Spinal cord (tissue), 10 donors: Measurements from ENCODE around the gene COPB2. TPM values are rescaled to one million over a fixed set of nuclear protein-coding genes. Genes with fewer than 3 reads are reported as not detected.

Source experiments
- DNase-seq, 6 donors: peaks; one replicate each; pipeline versions ENCODE4 v3.0.0 to v3.0.0-alpha.2; 2013 to 2015; ENCODE audit warnings: low spot score in 6 of 6, low read depth in 4 of 6
- H3K27ac ChIP-seq: one replicate; pipeline ENCODE4 v1.5.1; 2013; ENCODE audit warnings: low read depth, low read length, control low read depth
- H3K27me3 ChIP-seq: one replicate; pipeline ENCODE4 v1.6.1; 2013; ENCODE audit warnings: low read length; ENCODE audit not compliant: control insufficient read depth, insufficient read depth
- H3K36me3 ChIP-seq: one replicate; pipeline ENCODE4 v1.6.1; 2013; ENCODE audit warnings: low read length; ENCODE audit not compliant: control insufficient read depth, insufficient read depth
- H3K4me1 ChIP-seq: one replicate; pipeline ENCODE4 v1.6.1; 2013; ENCODE audit warnings: low read length; ENCODE audit not compliant: control insufficient read depth, insufficient read depth
- H3K4me3 ChIP-seq: one replicate; pipeline ENCODE4 v1.5.1; 2013; ENCODE audit warnings: low read depth, low read length, control low read depth
- H3K9me3 ChIP-seq: one replicate; pipeline ENCODE4 v1.6.1; 2013; ENCODE audit warnings: low read length; ENCODE audit not compliant: control insufficient read depth, insufficient read depth
- WGBS: methylation state at CpG from one replicate; pipeline ENCODE4 v1.1.5; 2013; ENCODE audit warnings: missing lambda C conversion rate; ENCODE audit not compliant: insufficient coverage; 5-methylcytosine and 5-hydroxymethylcytosine counted together
- polyA plus RNA-seq, 2 donors: library from polyadenylated mRNA; unstranded; fragments of 120-200 nt; gene quantifications; one replicate each; pipeline ENCODE4 v1.2.1, GENCODE V29; 2013; ENCODE audit not compliant: insufficient read length in 2 of 2
- total RNA-seq, 2 donors: library from RNA; depleted of rRNA in 1 of 2; stranded (reverse); fragments of 120-200 nt in 1 of 2; fragments of >200 nt in 1 of 2; gene quantifications; one replicate each; pipeline versions ENCODE4 v1.2.3 to v1.2.4, GENCODE V29; 2013 to 2014
- donor health status: healthy.

Gene COPB2
- total and polyA plus RNA-seq, 4 donors: 96.9 to 146 (median 131) TPM

DNA sequence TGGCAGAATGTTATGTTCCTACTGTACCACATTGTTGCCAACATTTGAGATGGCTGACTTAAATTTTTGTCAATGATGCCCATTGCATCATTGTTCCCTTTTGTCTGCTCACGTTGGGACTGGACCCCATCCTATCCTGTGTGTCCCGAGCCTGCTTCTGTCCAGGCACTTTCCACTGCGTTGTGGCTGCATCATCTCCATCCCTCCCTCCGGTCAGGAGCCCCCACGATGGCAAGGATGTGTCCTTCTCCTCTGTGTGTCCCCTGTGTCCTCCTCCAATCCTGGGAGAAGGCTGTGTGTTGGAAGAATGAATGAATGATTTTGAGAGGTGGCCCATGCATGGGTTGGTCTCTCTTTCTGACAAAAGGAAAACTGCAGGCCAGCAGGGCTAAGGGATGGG, 65.0 kb downstream of the COPB2 start:
- H3K27me3 ChIP-seq: no peaks in the 10 kb centered on the region
- no peak for DNase-seq
- no peaks in the 10 kb centered on the region for H3K36me3 ChIP-seq
- H3K4me1 ChIP-seq: peaks cover 11% of the 10 kb centered on the region
- WGBS: 67% methylated on average over 5 of the region's 5 CpGs
- no peaks in the 10 kb centered on the region for H3K9me3 ChIP-seq
- no peak overlapping the region for H3K4me3 ChIP-seq
- H3K27ac ChIP-seq: no peak overlapping the region

- H3K27ac ChIP-seq: no peak overlapping the region
- H3K4me1 ChIP-seq: peaks cover 6% of the 10 kb centered on the region
- no peak overlapping the region for H3K4me3 ChIP-seq
- no peaks in the 10 kb centered on the region for H3K27me3 ChIP-seq
- H3K9me3 ChIP-seq: no peaks in the 10 kb centered on the region
- DNase-seq: no peak
- 84% methylated on average over 5 of the region's 7 CpGs for WGBS
- no peaks in the 10 kb centered on the region for H3K36me3 ChIP-seq
Measured at GRCh38 chr3:139323146-139323545, 66.3 kb downstream of the COPB2 start.

DNA sequence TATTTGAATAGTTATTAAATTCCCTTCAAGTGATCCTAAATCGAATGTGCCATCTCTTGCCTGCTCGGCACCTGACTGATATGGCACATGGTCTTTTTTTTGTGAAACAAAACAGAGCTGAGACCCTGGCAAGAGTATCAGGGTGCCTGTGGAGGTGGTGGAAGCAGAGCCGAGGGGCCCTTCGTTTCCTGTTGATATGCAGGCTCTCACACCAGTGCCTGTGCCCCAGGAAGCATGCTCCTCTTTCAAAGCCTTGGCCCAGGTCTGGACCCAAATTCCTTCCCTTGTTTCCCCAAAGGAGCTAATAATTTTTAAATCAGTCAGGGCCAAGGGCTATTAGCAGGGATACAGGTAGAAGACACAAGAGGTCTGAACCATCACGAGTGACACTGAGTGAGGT, 67.1 kb downstream of the COPB2 start:
- Histone ChIP-seq H3K36me3 (no peaks in the 10 kb centered on the region), H3K27me3 (no peaks in the 10 kb centered on the region), H3K4me1 (peaks cover 6% of the 10 kb centered on the region), H3K27ac (no peak overlapping the region), H3K9me3 (no peaks in the 10 kb centered on the region), H3K4me3 (no peak overlapping the region)
- 80% methylated on average over 4 of the region's 5 CpGs for WGBS
- DNase-seq: no peak

DNA sequence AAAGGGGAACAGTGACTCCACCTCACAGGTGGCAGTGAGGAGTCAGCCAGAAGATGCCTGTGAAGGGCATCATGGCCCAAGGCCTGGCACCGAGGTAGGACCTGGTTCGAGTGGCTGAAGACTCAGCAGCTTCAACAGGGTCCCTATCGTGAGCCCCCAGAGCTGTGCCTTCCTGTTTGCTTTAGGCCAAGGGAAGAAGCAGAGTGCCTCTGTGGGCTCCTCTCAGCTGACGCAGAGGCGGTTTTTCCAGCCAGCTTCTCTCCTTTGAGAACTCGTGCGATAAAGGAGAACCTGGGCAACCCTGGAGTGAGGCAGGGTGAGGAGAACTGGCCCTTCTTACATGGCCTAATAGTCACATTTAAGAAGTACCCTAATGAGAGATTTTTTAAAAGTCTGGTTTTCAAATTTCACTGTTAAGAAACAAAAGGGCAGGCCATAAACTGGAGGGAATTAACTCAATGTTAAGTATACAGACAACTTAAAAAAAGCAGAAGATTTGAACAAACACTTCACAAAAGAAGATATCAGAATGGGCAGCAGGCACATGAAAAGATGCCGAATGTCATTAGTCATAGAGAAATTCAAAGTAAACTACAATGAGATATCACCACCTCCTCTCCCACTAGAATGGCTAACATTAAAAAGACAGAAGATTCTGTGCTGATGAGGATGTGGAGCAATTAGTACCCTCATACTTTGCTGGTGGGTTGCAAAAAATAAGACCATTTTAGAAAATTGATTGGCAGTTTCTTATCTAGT, 68.7 kb downstream of the COPB2 start:
- Histone ChIP-seq H3K36me3 (no peaks in the 10 kb centered on the region), H3K27ac (no peak overlapping the region), H3K9me3 (no peaks in the 10 kb centered on the region), H3K4me1 (peaks cover 4% of the 10 kb centered on the region), H3K4me3 (no peak overlapping the region), H3K27me3 (no peaks in the 10 kb centered on the region)
- WGBS: 81% methylated on average over 3 of the region's 8 CpGs
- DNase-seq: no peak

DNA sequence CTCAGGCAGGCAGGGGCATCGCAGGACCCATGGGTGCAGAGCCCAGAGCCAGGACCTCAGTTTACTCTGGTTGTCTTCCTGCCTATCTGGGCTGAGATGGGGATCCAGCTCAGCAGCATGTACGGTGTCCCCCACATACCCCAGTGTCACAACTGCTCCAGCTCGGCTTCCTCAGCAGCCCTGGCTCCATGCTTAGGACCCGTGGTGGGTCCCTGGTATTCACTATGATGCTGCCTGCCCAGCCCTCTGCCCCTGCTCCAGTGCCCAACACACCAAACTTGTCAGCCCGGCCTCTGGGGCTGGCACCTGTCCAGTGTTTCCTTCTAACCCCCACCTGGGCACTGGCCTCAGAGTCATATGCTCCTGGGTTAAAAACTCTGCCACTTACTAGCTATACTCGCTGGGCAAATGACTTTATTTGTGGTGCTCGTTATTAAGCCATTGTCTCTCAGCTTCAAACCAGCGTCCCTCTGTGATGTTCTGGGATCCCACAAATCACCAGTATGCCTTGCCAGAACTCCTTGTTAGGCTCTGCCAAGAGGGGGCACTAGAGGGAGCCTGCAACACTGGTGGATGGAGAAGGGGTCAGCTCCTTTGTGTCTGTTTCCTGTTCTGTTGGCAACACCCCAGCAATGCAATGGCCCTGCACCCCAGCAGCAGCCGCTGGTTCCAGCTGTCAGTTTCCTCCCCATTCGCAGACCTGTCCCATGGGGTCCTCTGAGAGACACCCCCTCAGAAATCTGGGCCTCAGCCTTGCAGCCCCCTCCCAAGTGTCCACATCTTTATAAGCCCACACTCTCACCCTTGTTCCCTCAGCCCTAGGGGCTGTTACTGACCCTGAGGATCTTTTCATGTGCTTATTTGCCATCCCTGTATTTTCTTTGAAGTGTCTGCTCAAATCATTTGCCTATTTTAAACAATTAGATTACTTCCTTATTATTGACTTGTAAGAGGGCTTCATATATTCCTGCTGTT, 69.7 kb downstream of the COPB2 start:
- DNase-seq: peak in 2 of 6 donors; percentile 12 to 27
- H3K27me3 ChIP-seq: no peaks in the 10 kb centered on the region
- H3K36me3 ChIP-seq: no peaks in the 10 kb centered on the region
- H3K27ac ChIP-seq: no peak overlapping the region
- peaks cover 4% of the 10 kb centered on the region for H3K4me1 ChIP-seq
- no peaks in the 10 kb centered on the region for H3K9me3 ChIP-seq
- no peak overlapping the region for H3K4me3 ChIP-seq
- 55% methylated on average over 10 of the region's 10 CpGs for WGBS

DNA sequence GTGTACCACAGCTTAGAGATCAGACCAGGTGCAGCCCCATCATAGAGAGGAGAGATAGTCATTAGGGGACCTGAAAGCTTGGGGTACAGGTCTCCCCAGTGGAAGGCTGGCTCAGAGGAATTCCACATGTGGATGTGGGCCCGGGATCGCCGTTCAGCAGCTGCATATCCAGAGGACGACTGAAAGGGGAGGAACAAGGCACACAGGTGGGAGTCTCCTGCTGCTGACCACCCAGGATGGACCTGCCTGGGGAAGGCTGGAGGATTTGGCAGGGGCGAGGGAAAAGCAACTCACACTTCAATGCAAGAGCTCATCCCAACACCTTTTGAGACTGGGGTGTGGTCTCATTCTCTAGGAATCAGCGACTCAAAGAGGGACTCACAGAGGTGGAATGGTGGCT, 70.6 kb downstream of the COPB2 start:
- Histone ChIP-seq H3K4me1 (peaks cover 4% of the 10 kb centered on the region), H3K27ac (no peak overlapping the region), H3K4me3 (no peak overlapping the region), H3K9me3 (no peaks in the 10 kb centered on the region), H3K27me3 (no peaks in the 10 kb centered on the region), H3K36me3 (no peaks in the 10 kb centered on the region)
- no peak for DNase-seq
- 85% methylated on average over 6 of the region's 6 CpGs for WGBS

- DNase-seq: peak in 1 of 6 donors; percentile 8
- Histone ChIP-seq H3K27me3 (no peaks in the 10 kb centered on the region), H3K27ac (no peak overlapping the region), H3K36me3 (no peaks in the 10 kb centered on the region), H3K4me1 (peaks cover 4% of the 10 kb centered on the region), H3K4me3 (no peak overlapping the region), H3K9me3 (no peaks in the 10 kb centered on the region)
- 24% methylated on average over 3 of the region's 3 CpGs for WGBS
Measured at GRCh38 chr3:139318431-139318816, 71.0 kb downstream of the COPB2 start.

GRCh38 chr3:139317660-139318430, 71.6 kb downstream of the COPB2 start:
- Histone ChIP-seq H3K27ac (no peak overlapping the region), H3K27me3 (no peaks in the 10 kb centered on the region), H3K4me1 (peaks cover 4% of the 10 kb centered on the region), H3K4me3 (no peak overlapping the region), H3K36me3 (no peaks in the 10 kb centered on the region), H3K9me3 (no peaks in the 10 kb centered on the region)
- DNase-seq: no peak
- 93% methylated on average over 8 of the region's 8 CpGs for WGBS

GRCh38 chr3:139317215-139317614, 72.2 kb downstream of the COPB2 start:
- Histone ChIP-seq H3K4me1 (peaks cover 4% of the 10 kb centered on the region), H3K9me3 (no peaks in the 10 kb centered on the region), H3K36me3 (no peaks in the 10 kb centered on the region), H3K27ac (no peak overlapping the region), H3K4me3 (no peak overlapping the region), H3K27me3 (no peaks in the 10 kb centered on the region)
- 80% methylated on average over 5 of the region's 6 CpGs for WGBS
- no peak for DNase-seq
